Peyer's patch (tissue), 4 donors: ENCODE measurements around the gene SLC34A1. TPM values are rescaled to one million over a fixed set of nuclear protein-coding genes. Genes with fewer than 3 reads are reported as not detected.

Source experiments
- DNase-seq, 3 donors: peaks; one replicate each; pipeline ENCODE4 v3.0.0-alpha.2; 2017 to 2019
- H3K27ac ChIP-seq, 4 donors: fragments of 200-600 bp; sonication (generic); one replicate each; pipeline ENCODE4 v1.5.1; 2016 to 2019
- H3K27me3 ChIP-seq, 2 donors: fragments of 200-600 bp; sonication (generic); one replicate each; pipeline ENCODE4 v1.5.1; 2019
- H3K36me3 ChIP-seq, 3 donors: fragments of 200-600 bp; sonication (generic); one replicate each; pipeline ENCODE4 v1.5.1; 2016 to 2019
- H3K4me1 ChIP-seq, 4 donors: fragments of 200-600 bp; sonication (generic); one replicate each; pipeline ENCODE4 v1.5.1; 2016 to 2019
- H3K4me3 ChIP-seq, 4 donors: fragments of 200-600 bp; sonication (generic); 1 replicate in 3 of 4; 2 replicates in 1 of 4; pipeline ENCODE4 v1.5.1; 2016 to 2019; ENCODE audit warnings: mild to moderate bottlenecking in 1 of 4
- H3K9me3 ChIP-seq, 4 donors: fragments of 200-600 bp; sonication (generic); one replicate each; pipeline ENCODE4 v1.5.1; 2016 to 2019; ENCODE audit warnings: mild to moderate bottlenecking in 1 of 4
- CTCF ChIP-seq, 6 experiments: fragments of 450-650 bp in 4 of 6; fragments of 200-600 bp in 2 of 6; sonication (generic) in 1 of 6; IDR thresholded peaks; one replicate each; pipeline ENCODE4 v1.5.1; 2017 to 2019; ENCODE audit warnings: antibody characterized with exemption in 6 of 6, mild to moderate bottlenecking in 3 of 6, moderate library complexity in 1 of 6
- POLR2A ChIP-seq, 2 donors: fragments of 450-650 bp; IDR thresholded peaks; one replicate each; pipeline ENCODE4 v1.5.1; 2017; ENCODE audit warnings: antibody characterized with exemption in 2 of 2, mild to moderate bottlenecking in 2 of 2, moderate library complexity in 2 of 2
- total RNA-seq, 4 donors: library from RNA; depleted of rRNA; stranded (reverse); fragments of >200 nt; gene quantifications; one replicate each; pipeline ENCODE4 v1.1.0, GENCODE V29; 2016

SLC34A1 gene
- total RNA-seq, 4 donors from 2014 or later: 0.35 TPM; not detected in 3

- H3K27me3 ChIP-seq: peaks cover 0 to 19% of the 10 kb centered on the region in 2 donors
- no peak overlapping the region for H3K4me3 ChIP-seq
- H3K4me1 ChIP-seq: peaks cover 0 to 21% (median 5%) of the 10 kb centered on the region in 4 donors
- H3K36me3 ChIP-seq: no peaks in the 10 kb centered on the region
- DNase-seq: no peak
- no peak overlapping the region for H3K27ac ChIP-seq
- TF ChIP-seq CTCF (IDR thresholded peaks at IDR 0.05): no peak
- no peak for TF ChIP-seq POLR2A (IDR thresholded peaks at IDR 0.05)
- peaks cover 0 to 5% (median 0%) of the 10 kb centered on the region in 4 donors for H3K9me3 ChIP-seq
Observed at GRCh38 chr5:177397875-177398390, 13.7 kb downstream of the SLC34A1 start.

GRCh38 chr5:177399997-177400868 lies 16.0 kb downstream of the SLC34A1 start, which contains the start of gene PFN3:
PFN3 (minus strand) TSS chr5:177400661; CDS start chr5:177400576, 85 bp downstream.
- H3K27ac ChIP-seq: peak within 1 kb of the TSS in 2 of 4 donors; percentile 29 to 31
- DNase-seq: peak in 2 of 3 donors; percentile 70 to 83
- no peaks in the 10 kb centered on the region for H3K36me3 ChIP-seq
- H3K4me1 ChIP-seq: peaks cover 4 to 43% (median 25%) of the 10 kb centered on the region in 4 donors
- H3K9me3 ChIP-seq: peaks cover 0 to 5% (median 0%) of the 10 kb centered on the region in 4 donors
- H3K27me3 ChIP-seq: peaks cover 0 to 24% of the 10 kb centered on the region in 2 donors
- no peak for TF ChIP-seq CTCF (IDR thresholded peaks at IDR 0.05)
- peak in 1 of 2 donors; percentile 10 for TF ChIP-seq POLR2A (IDR thresholded peaks at IDR 0.05)
- peak within 1 kb of the TSS in 2 of 4 donors; percentile 17 to 32 for H3K4me3 ChIP-seq

DNA sequence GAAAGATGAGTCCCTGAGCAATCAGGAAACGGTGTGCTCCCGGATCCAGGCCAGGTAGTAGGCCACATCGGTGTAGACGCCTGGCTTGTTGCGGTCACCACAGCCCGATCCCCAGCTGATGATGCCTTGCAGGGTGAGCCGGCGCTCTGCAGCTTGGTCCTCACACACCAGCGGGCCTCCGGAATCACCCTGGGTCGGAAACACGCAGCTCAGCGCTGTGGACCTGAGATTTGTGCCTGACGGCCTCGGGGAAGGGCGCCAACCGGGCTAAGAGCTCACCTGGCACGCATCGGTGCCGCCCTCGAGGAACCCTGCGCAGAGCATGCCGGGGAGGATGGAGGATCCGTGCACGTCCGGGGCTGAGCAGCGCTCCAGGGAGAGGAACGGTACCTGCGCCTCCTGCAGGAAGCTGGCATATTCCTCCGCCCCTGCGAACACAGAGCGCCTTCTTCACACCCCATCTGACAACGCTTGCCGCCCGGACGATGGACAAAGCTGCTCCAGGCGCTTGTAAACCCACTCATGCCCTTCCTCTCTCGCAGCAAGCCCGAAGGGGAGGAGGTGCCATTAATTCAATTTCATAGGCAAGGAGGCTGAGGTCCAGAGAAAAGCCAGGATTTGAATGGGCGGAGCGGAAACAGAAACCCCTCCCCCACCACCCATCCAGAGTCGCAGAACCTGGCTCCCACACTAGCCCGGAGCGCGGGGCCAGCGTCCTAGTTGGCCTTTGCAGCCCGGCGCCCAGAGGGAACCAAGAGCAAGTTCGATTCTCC lies 18.2 kb downstream of the SLC34A1 start:
- H3K36me3 ChIP-seq: no peaks in the 10 kb centered on the region
- H3K4me3 ChIP-seq: peak overlapping the region; percentile 41 to 79 (median 68)
- H3K27ac ChIP-seq: peak overlapping the region; percentile 17 to 86 (median 58)
- H3K9me3 ChIP-seq: peaks cover 0 to 5% (median 0%) of the 10 kb centered on the region in 4 donors
- peaks cover 4 to 43% (median 28%) of the 10 kb centered on the region in 4 donors for H3K4me1 ChIP-seq
- H3K27me3 ChIP-seq: peaks cover 0 to 24% of the 10 kb centered on the region in 2 donors
- TF ChIP-seq POLR2A (IDR thresholded peaks at IDR 0.05): peak in 1 of 2 donors; percentile 50
- peak in 5 of 6 experiments; percentile 13 to 67 (median 62) for TF ChIP-seq CTCF (IDR thresholded peaks at IDR 0.05)
- peak; percentile 64 to 90 (median 90) for DNase-seq

DNA sequence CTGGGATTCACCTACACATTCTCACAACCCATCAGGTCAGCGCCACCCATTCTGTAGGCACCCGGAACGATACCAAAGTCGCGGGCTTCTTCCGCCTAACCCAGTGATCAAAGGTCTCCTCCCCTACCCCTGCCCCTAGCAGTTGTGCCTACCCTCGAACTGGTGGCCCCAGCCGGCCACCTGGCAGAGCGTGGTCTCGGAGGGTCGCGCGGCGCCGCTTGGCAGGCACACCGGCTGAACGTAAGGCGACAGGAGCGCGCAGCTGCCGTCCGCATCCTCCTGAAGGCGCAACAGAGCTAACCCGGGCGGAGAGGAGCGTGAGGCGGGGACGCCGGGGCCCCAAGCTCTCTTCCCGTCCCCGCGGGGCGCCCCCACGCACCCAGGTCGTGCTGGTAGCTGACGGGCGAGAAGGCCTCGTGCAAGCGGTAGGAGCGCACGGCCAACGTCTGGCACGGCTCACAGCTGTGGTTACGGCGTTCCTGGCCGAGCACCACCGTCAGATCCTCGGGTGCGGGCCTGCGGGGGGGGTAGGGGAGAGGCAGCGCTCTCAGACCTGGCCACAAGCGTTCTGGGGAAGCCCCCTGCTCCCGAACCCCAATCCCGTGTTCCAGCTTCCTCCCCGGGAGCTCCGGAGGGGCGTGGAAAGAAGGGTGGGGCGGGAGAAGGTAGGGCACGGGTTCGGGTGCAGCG lies 19.0 kb downstream of the SLC34A1 start:
- peak in 2 of 3 donors; percentile 40 to 68 for DNase-seq
- no peaks in the 10 kb centered on the region for H3K36me3 ChIP-seq
- peak overlapping the region; percentile 41 to 79 (median 68) for H3K4me3 ChIP-seq
- H3K27me3 ChIP-seq: peaks cover 0 to 24% of the 10 kb centered on the region in 2 donors
- TF ChIP-seq POLR2A (IDR thresholded peaks at IDR 0.05) (no peak), CTCF (IDR thresholded peaks at IDR 0.05) (no peak)
- peaks cover 4 to 43% (median 28%) of the 10 kb centered on the region in 4 donors for H3K4me1 ChIP-seq
- H3K9me3 ChIP-seq: peaks cover 0 to 5% (median 0%) of the 10 kb centered on the region in 4 donors
- H3K27ac ChIP-seq: peak overlapping the region; percentile 52 to 86 (median 69)
